ENCODE data around the gene MAML2.

The MAML2 gene

GRCh38 chr11:96265220-96265737, 77.7 kb downstream of the MAML2 start:
- DNase-seq = no peak

GRCh38 chr11:96264364-96264763, 78.6 kb downstream of the MAML2 start:
- no peak for DNase-seq

- no peak for DNase-seq
Measured at GRCh38 chr11:96263238-96263763, 79.7 kb downstream of the MAML2 start.

GRCh38 chr11:96260532-96260931, 82.5 kb downstream of the MAML2 start:
- DNase-seq = no peak

GRCh38 chr11:96260067-96260511, 82.9 kb downstream of the MAML2 start:
- no peak for DNase-seq

- DNase-seq = no peak
Measured at GRCh38 chr11:96259134-96259830, 83.7 kb downstream of the MAML2 start.

GRCh38 chr11:96257972-96258934, 84.7 kb downstream of the MAML2 start:
- DNase-seq = peak; percentile 43

GRCh38 chr11:96257036-96257435, 86.0 kb downstream of the MAML2 start:
- no peak for DNase-seq

GRCh38 chr11:96256215-96257011, 86.6 kb downstream of the MAML2 start:
- no peak for DNase-seq

GRCh38 chr11:96254854-96255253, 88.1 kb downstream of the MAML2 start:
- DNase-seq = no peak

- no peak for DNase-seq
Measured at GRCh38 chr11:96254087-96254486, 88.9 kb downstream of the MAML2 start.

GRCh38 chr11:96246718-96247552, 96.1 kb downstream of the MAML2 start:
- DNase-seq = no peak

- peak; percentile 79 for DNase-seq
Measured at GRCh38 chr11:96242971-96243647, 99.9 kb downstream of the MAML2 start.

GRCh38 chr11:96242191-96242847, 100.7 kb downstream of the MAML2 start:
- DNase-seq = no peak

- no peak for DNase-seq
Measured at GRCh38 chr11:96241331-96241841, 101.6 kb downstream of the MAML2 start.

GRCh38 chr11:96238563-96239135, 104.3 kb downstream of the MAML2 start:
- no peak for DNase-seq

- DNase-seq = no peak
Measured at GRCh38 chr11:96237766-96238266, 105.2 kb downstream of the MAML2 start.

GRCh38 chr11:96235751-96236150, 107.2 kb downstream of the MAML2 start:
- peak; percentile 74 for DNase-seq

GRCh38 chr11:96234866-96235441, 108.0 kb downstream of the MAML2 start:
- no peak for DNase-seq
